Activated T-helper 1 cell treated with Interleukin-2 at 50 U/mL for 16 hours (primary cell): ENCODE results near the gene AVPI1.
"Not testable (repeated sequence)": the region's sequence is repeated elsewhere in the genome, so short reads cannot be mapped to it uniquely, and the experiment has no call there.

Source experiments
- DNase-seq: peaks from one replicate; pipeline ENCODE4 v3.0.0-alpha.2; 2020; ENCODE audit warnings: low read depth

The AVPI1 gene

GRCh38 chr10:97711640-97712572, 24.9 kb upstream of the AVPI1 start:
- no peak for DNase-seq

- no peak for DNase-seq
Observed at GRCh38 chr10:97708976-97709946, 22.2 kb upstream of the AVPI1 start.

- no peak for DNase-seq
Observed at GRCh38 chr10:97708167-97708566, 21.1 kb upstream of the AVPI1 start.

GRCh38 chr10:97707134-97707861, 20.3 kb upstream of the AVPI1 start:
- no peak for DNase-seq

GRCh38 chr10:97705006-97705670, 18.1 kb upstream of the AVPI1 start:
- no peak for DNase-seq

- no peak for DNase-seq
Observed at GRCh38 chr10:97704341-97704740, 17.3 kb upstream of the AVPI1 start.

- DNase-seq = no peak
Observed at GRCh38 chr10:97703398-97704067, 16.5 kb upstream of the AVPI1 start.

GRCh38 chr10:97701438-97702069, 14.5 kb upstream of the AVPI1 start:
- no peak for DNase-seq

GRCh38 chr10:97698072-97698655, 11.1 kb upstream of the AVPI1 start:
- not testable (repeated sequence) for DNase-seq

GRCh38 chr10:97690133-97690532, 3.1 kb upstream of the AVPI1 start:
- no peak for DNase-seq

GRCh38 chr10:97689559-97690020, 2.5 kb upstream of the AVPI1 start:
- DNase-seq = no peak

GRCh38 chr10:97687785-97688781, 1.0 kb upstream of the AVPI1 start:
- DNase-seq = no peak

GRCh38 chr10:97686301-97686961, 610 bp downstream of the AVPI1 start:
- DNase-seq = no peak

GRCh38 chr10:97685395-97685958, 1.6 kb downstream of the AVPI1 start:
- DNase-seq = no peak

- no peak for DNase-seq
Observed at GRCh38 chr10:97684866-97685394, 2.1 kb downstream of the AVPI1 start.

- not testable (repeated sequence) for DNase-seq
Observed at GRCh38 chr10:97684368-97684713, 2.7 kb downstream of the AVPI1 start.

- no peak for DNase-seq
Observed at GRCh38 chr10:97683556-97684367, 3.3 kb downstream of the AVPI1 start.
